GM18517 (cell line): ENCODE measurements around the gene KAT6B.

Experiments
- ATAC-seq: cut with Tn5 transposase; IDR thresholded peaks from one replicate; pipeline ENCODE4 v1.9.1; 2021; ENCODE audit warnings: mild to moderate bottlenecking, moderate library complexity; ENCODE audit not compliant: unreplicated experiment

KAT6B gene

GRCh38 chr10:75008952-75009351 is 182.6 kb downstream of the KAT6B start:
- no peak for ATAC-seq

DNA sequence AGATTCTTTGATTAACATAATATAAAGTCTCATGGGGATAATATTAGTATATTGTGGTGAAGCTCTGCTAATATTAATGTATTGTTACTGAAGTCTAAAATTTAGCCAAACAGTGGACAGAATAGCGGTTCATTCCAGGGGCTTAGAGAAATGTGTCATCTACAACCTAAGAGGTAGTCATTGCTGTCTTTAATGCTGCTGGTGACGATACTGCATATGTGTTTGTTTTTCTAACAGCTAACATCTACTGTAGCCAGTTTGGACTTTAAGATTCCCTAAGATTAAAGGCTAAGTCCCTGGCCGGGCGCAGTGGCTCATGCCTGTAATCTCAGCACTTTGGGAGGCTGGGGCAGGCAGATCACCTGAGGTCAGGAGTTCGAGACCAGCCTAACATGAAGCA is 183.0 kb downstream of the KAT6B start:
- no peak for ATAC-seq

DNA sequence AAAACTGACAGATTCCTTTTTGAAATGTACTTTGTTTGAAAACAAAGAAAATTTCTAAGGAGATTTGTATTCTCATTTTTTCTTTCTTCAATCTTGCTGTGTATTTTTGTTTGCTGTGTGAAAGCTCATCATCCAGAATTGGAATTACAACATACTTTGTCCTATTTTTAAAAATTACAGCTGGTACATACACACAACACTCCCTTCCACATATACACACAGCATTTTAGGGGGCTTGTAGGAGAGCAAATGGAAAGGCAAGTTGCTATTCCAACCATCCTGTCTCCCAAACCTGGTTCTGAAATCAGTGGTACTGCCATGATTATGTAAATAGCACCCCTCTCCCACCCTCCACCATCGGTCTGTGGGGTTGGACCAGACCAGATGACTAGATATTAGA is 184.0 kb downstream of the KAT6B start:
- no peak for ATAC-seq

- no peak for ATAC-seq
Measured at GRCh38 chr10:75011221-75011620, 184.8 kb downstream of the KAT6B start.

GRCh38 chr10:75012471-75012870 is 186.1 kb downstream of the KAT6B start:
- ATAC-seq, result no peak

- no peak for ATAC-seq
Measured at GRCh38 chr10:75013007-75013406, 186.6 kb downstream of the KAT6B start.

DNA sequence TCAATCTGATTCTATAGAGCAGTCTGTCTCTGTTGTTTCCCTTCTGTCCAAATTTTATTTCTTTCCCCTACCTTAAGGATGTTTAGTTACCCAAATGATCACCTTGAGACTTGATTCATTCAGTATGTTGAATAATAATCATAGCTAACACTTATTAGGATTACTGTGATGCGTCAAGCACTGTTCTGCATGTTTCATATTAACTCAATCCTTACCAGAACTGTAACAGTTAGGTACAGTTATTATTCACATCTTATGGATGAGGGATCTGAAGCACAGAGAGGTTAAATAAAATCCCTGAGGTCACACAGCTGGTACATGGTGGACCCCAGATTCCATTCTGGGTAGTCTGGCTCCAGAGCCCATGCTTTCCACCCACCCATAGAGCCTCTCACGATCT is 187.1 kb downstream of the KAT6B start:
- ATAC-seq, result no peak

GRCh38 chr10:75014516-75015230 is 188.3 kb downstream of the KAT6B start:
- no peak for ATAC-seq

DNA sequence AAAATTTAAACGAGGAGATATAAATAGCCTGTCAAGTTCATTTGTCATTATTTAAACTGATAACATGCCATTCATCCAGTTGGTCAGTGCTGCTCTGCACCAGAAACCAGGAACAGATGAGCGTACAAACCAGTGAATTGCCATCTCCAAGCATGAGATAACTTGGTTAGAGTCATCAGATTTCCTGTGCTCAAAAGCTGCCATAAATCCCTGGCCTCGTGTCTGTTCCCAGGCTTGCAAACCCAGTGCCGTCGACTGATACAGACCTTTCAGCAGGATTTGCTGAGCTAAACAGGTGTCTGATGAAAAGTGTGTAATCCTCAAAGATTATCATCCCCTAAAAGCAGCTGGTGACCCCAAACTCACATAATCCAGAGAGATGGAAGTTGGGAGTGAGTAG is 189.0 kb downstream of the KAT6B start:
- no peak for ATAC-seq

GRCh38 chr10:75016325-75016724 is 189.9 kb downstream of the KAT6B start:
- no peak for ATAC-seq

- no peak for ATAC-seq
Measured at GRCh38 chr10:75018251-75018650, 191.9 kb downstream of the KAT6B start.

DNA sequence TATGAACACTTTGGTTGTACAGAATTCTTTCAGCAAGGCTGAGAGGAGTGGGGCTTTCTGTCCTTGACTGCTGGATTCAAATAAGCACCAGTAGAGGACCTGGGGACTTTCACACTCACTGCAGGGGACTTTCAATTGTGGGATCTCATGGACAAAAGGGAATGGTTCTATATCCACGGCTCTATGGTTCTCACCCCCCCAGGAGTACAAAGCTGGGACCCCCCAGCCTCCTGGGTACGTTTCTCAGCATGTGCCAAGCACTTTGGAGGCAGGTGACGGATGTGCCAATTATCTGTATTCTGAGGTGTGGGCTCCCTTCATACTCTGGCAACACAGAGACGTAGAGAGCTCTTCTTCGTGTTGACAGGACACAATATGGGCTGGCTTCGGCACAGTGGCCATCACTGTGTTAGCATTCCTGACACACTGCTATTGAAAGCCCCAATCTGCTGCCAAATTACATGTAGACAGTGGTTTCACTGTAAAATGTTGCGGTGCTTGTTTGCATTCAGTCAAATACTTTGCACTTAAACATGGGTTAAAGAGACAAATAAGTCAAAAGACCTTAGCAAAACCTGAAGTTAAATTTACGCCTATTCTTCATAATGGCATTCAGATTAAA is 192.4 kb downstream of the KAT6B start:
- ATAC-seq, result no peak

- no peak for ATAC-seq
Measured at GRCh38 chr10:75019370-75019769, 193.0 kb downstream of the KAT6B start.

DNA sequence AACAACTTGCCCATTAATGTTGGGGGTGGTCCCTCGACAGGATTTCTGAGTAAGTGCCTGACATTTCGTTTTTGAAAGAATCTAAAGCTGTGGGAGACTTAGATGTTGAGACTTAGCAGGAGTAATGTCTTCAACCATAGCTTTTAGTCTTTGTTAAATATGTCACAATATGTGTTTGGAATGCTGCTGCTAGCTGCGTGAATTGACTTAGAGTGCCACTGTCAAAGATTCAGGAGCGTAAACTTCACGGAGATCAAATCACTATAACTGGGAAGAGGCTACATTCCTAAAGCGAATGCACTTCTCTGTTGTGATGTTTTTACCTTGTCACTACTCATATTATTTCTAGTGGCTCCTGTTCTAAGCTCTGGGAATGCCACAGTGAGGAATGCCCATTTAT is 193.8 kb downstream of the KAT6B start:
- no peak for ATAC-seq

DNA sequence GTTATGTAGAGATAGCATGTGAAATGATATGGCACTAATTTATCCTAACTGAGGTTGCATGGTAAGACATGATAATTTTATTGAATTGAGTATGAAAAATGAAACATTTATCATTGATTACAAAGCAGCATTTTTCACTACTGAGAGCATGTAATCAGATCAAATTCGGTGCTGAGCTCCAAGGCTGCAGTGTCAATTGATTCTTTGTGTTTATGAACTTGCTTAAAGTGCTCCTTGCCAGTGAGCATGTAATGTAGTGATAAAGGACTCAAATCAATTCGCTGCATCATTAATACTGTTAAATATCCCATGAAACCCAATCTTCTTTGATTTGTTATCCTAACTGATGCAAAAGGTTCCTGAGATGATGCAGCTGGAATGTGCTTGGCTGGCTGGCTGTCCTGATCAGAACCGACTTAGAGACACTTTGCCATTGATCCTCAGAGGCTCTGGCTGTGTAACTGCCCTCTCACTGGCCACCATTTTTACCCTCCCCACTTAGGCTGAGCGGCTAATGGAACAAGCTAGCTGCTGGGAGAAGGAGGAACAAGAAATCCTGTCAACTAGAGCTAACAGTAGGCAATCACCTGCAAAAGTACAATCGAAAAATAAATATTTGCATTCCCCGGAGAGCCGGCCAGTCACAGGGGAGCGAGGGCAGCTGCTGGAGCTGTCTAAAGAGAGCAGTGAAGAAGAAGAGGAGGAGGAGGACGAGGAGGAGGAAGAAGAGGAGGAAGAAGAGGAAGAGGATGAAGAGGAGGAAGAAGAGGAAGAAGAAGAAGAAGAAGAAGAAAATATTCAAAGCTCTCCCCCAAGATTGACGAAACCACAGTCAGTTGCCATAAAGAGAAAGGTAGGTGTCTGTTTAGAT is 195.2 kb downstream of the KAT6B start:
- ATAC-seq, result no peak

GRCh38 chr10:75023074-75023473 is 196.7 kb downstream of the KAT6B start:
- no peak for ATAC-seq

DNA sequence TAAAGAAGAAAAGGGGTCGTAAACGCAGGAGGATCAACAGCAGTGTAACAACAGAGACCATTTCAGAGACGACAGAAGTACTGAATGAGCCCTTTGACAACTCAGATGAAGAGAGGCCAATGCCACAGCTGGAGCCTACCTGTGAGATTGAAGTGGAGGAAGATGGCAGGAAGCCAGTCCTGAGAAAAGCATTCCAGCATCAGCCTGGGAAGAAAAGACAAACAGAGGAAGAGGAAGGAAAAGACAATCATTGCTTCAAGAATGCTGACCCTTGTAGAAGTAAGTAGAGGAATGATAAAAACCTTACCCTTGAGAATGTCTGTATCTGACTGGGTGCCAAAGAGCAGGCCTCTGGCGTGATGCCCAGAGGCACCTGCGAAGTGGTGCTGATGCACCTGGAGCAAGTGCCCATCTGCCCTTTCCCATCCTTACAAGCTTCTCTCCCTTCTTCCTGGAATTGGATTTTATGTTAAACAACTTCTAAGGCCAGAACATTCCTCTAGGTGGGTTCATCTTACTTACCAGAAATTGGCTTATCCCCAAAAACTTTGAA is 198.6 kb downstream of the KAT6B start:
- no peak for ATAC-seq

- ATAC-seq, result no peak
Measured at GRCh38 chr10:75028049-75028448, 201.6 kb downstream of the KAT6B start.

DNA sequence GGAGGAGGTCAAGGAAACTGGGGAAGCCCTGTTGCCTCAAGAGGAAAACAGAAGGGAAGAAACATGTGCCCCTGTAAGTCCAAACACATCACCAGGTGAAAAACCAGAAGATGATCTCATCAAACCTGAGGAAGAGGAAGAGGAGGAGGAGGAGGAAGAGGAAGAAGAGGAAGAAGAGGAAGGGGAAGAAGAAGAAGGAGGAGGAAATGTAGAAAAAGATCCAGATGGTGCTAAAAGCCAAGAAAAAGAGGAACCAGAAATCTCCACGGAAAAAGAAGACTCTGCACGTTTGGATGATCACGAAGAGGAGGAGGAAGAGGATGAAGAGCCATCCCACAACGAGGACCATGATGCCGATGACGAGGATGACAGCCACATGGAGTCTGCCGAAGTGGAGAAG is 202.3 kb downstream of the KAT6B start:
- ATAC-seq, result no peak

GRCh38 chr10:75029420-75029819 is 203.0 kb downstream of the KAT6B start:
- no peak for ATAC-seq

DNA sequence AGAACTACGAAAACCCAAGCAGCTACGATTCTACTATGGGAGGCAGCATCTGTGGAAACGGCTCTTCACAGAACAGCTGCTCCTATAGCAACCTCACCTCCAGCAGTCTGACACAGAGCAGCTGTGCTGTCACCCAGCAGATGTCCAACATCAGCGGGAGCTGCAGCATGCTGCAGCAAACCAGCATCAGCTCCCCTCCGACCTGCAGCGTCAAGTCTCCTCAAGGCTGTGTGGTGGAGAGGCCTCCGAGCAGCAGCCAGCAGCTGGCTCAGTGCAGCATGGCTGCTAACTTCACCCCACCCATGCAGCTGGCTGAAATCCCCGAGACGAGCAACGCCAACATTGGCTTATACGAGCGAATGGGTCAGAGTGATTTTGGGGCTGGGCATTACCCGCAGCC is 203.5 kb downstream of the KAT6B start:
- ATAC-seq, result no peak

GRCh38 chr10:75030371-75030770 is 204.0 kb downstream of the KAT6B start:
- no peak for ATAC-seq
